Esophagus squamous epithelium (tissue), 5 donors: ENCODE data around the gene CDYL. TPM values are rescaled to one million over a fixed set of nuclear protein-coding genes. Genes with fewer than 3 reads are reported as not detected.

ENCODE experiments used
- DNase-seq: peaks from one replicate; lab custom pipeline; 2025; lab: John Stamatoyannopoulos, UW
- H3K27ac ChIP-seq, 4 donors: fragments of 200-600 bp; sonication (generic); one replicate each; pipeline ENCODE4 v1.5.1; 2016 to 2019; ENCODE audit warnings: mild to moderate bottlenecking in 1 of 4
- H3K27me3 ChIP-seq, 4 donors: fragments of 200-600 bp; sonication (generic); 1 replicate in 3 of 4; 2 replicates in 1 of 4; pipeline versions ENCODE4 v1.5.1 to v1.6.0; 2017 to 2021; ENCODE audit warnings: antibody characterized with exemption in 1 of 4
- H3K36me3 ChIP-seq, 3 donors: fragments of 200-600 bp; sonication (generic); one replicate each; pipeline ENCODE4 v1.5.1; 2016 to 2019
- H3K4me1 ChIP-seq, 3 donors: fragments of 200-600 bp; sonication (generic); one replicate each; pipeline ENCODE4 v1.5.1; 2017 to 2019
- H3K4me3 ChIP-seq, 4 donors: fragments of 200-600 bp; sonication (generic); 1 replicate in 3 of 4; 2 replicates in 1 of 4; pipeline ENCODE4 v1.5.1; 2016 to 2019; ENCODE audit warnings: mild to moderate bottlenecking in 2 of 4, moderate library complexity in 1 of 4
- H3K9me3 ChIP-seq, 3 donors: fragments of 200-600 bp; sonication (generic); one replicate each; pipeline ENCODE4 v1.5.1; 2016 to 2019
- POLR2A ChIP-seq, 4 donors: fragments of 450-650 bp; IDR thresholded peaks; one replicate each; pipeline ENCODE4 v1.6.1; 2017; ENCODE audit warnings: antibody characterized with exemption in 4 of 4, mild to moderate bottlenecking in 4 of 4, moderate library complexity in 3 of 4
- WGBS, 2 donors: methylation state at CpG; one replicate each; pipeline ENCODE4 v1.1.5; 2018; 5-methylcytosine and 5-hydroxymethylcytosine counted together
- intact Hi-C: fragments of 100-400 bp; cut with DNase I; formaldehyde crosslinking; loops from one replicate; pipeline ENCODE4 v1.15.0; 2022
- total RNA-seq, 4 donors: library from RNA; depleted of rRNA; stranded (reverse); fragments of >200 nt; gene quantifications; one replicate each; pipeline ENCODE4 v1.1.0, GENCODE V29; 2016
- TF ChIP-seq, protein P1 (sequence below), 6 experiments: fragments of 450-650 bp in 4 of 6; fragments of 200-600 bp in 2 of 6; sonication (generic) in 2 of 6; IDR thresholded peaks; one replicate each; pipeline ENCODE4 v1.5.1; 2016 to 2019; ENCODE audit warnings: antibody characterized with exemption in 6 of 6, mild to moderate bottlenecking in 4 of 6, moderate library complexity in 4 of 6
- donor health status: DM: yes; HTN: yes; CAD: no.

CDYL gene
- total RNA-seq, 4 donors from 2014 or later, result 15.2 to 43.5 (median 19.6) TPM

DNA sequence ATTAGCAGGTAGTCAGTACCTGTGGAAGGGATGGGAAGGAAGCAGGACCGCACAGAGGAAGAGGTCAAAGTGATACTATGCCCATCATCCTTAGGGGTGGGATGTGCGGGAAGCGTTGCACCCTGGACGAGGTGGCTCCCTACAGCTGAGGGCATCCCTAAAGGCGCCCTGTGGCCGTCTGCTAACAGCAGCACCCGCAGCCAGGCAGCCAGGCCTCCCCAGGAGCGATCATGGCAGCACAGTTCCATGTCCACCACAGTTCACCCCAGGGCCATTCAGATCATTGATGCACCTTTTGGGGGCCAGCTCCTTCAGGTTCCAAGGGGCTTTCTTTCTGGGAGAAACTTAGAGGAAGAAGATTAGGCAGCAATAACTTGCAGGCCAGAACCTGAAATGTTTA lies 168.1 kb downstream of the CDYL start:
- 93% methylated on average over 5 of the region's 8 CpGs; no CpG with 5 or more reads in 1 of the 2 donors for WGBS, 2 donors
- H3K4me1 ChIP-seq, result peaks cover 13 to 27% (median 15%) of the 10 kb centered on the region in 3 donors
- no peaks in the 10 kb centered on the region for H3K27me3 ChIP-seq
- TF ChIP-seq, protein P1, sequence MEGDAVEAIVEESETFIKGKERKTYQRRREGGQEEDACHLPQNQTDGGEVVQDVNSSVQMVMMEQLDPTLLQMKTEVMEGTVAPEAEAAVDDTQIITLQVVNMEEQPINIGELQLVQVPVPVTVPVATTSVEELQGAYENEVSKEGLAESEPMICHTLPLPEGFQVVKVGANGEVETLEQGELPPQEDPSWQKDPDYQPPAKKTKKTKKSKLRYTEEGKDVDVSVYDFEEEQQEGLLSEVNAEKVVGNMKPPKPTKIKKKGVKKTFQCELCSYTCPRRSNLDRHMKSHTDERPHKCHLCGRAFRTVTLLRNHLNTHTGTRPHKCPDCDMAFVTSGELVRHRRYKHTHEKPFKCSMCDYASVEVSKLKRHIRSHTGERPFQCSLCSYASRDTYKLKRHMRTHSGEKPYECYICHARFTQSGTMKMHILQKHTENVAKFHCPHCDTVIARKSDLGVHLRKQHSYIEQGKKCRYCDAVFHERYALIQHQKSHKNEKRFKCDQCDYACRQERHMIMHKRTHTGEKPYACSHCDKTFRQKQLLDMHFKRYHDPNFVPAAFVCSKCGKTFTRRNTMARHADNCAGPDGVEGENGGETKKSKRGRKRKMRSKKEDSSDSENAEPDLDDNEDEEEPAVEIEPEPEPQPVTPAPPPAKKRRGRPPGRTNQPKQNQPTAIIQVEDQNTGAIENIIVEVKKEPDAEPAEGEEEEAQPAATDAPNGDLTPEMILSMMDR (IDR thresholded peaks at IDR 0.05), result no peak
- no peak for TF ChIP-seq POLR2A (IDR thresholded peaks at IDR 0.05)
- intact Hi-C loops, result no loop called here
- H3K27ac ChIP-seq, result no peak overlapping the region
- no peak overlapping the region for H3K4me3 ChIP-seq
- no peak for DNase-seq
- H3K9me3 ChIP-seq, result no peaks in the 10 kb centered on the region
- H3K36me3 ChIP-seq, result peaks cover 0 to 62% (median 10%) of the 10 kb centered on the region in 3 donors

DNA sequence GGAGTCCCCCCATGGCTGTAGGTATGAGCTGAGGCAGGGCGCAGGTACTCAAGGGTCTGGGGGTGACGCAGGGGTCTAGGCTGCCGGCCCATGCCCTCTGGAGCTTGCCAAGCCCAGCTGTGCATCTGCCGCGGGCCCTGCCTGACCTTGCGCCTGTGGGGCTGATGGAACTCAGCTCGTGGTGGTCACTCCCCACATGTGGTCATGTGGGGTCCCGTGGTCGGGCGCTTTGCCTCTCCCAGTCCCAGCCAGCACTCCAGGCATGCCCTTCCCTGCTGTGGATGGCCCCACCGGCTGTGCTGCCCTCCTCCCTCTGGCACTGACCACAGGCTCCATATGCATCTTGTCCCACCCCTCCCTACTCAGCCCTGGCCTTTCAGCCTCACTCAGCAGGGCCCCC lies 170.3 kb downstream of the CDYL start:
- Histone ChIP-seq H3K9me3 (no peaks in the 10 kb centered on the region), H3K36me3 (peaks cover 0 to 69% (median 10%) of the 10 kb centered on the region in 3 donors), H3K4me3 (no peak overlapping the region), H3K4me1 (peaks cover 13 to 30% (median 15%) of the 10 kb centered on the region in 3 donors), H3K27me3 (no peaks in the 10 kb centered on the region), H3K27ac (no peak overlapping the region)
- intact Hi-C loops, result no loop called here
- WGBS, 2 donors, result 74 to 89% methylated on average over 4 of the region's 11 CpGs
- TF ChIP-seq, protein P1 (IDR thresholded peaks at IDR 0.05), result no peak
- no peak for TF ChIP-seq POLR2A (IDR thresholded peaks at IDR 0.05)
- DNase-seq, result no peak

DNA sequence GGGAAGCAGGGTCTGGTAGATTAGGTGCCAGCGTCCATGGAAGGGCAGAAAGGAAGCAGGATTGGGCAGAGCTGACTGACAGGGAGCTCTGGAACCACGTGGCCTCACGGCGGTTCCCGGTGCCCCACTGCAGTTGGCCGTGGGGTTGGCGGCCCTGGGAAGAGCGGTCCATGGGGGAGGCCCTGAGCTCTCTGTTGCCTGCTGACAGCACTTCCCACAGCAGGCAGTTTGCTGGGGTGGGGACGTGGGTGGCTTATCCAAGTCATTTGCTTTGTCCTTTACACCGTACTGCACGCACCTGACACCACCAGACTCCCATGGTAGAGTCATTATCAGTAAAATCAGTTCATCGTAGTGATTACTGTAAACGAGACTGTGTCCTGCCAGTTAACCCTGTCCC lies 171.5 kb downstream of the CDYL start:
- intact Hi-C loops, result no loop called here
- WGBS, 2 donors, result 91 to 96% methylated on average over 9 to 11 of the region's 13 CpGs
- H3K4me3 ChIP-seq, result no peak overlapping the region
- TF ChIP-seq, protein P1 (IDR thresholded peaks at IDR 0.05), result no peak
- no peak for TF ChIP-seq POLR2A (IDR thresholded peaks at IDR 0.05)
- no peak overlapping the region for H3K27ac ChIP-seq
- peaks cover 4 to 18% (median 4%) of the 10 kb centered on the region in 3 donors for H3K4me1 ChIP-seq
- peaks cover 0 to 78% (median 12%) of the 10 kb centered on the region in 3 donors for H3K36me3 ChIP-seq
- H3K9me3 ChIP-seq, result no peaks in the 10 kb centered on the region
- H3K27me3 ChIP-seq, result no peaks in the 10 kb centered on the region
- no peak for DNase-seq

DNA sequence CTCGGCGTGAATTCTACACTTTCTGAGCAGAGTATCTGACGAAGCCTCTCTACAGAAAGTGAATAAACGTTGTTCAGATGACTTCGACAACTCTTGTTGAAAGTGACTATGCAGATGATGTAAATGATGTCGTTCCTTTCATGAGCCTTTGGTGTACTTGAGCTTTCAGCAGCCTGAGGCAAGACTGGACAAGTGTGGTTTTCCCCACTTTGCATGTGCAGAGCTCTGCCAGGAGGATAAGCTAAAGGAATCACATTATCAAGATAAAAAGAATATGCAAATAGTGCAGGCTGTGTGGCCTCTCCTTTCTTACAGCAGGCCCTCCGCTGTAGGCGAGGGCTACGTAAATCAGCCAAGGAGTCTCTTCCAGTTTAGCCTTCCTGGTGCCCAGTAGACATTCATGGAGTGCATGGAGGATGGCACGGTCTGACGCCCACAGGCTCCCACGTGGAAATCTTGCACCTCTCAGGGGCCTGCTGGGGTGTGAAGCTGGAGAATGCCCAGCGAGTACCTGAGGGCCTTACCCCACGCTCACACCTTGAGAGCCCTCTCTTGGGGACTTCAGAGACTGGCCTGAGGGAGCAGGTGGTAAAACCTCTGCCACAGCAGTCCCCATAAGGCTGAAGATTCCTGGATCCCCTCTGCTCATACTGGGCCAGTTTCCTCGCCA lies 172.7 kb downstream of the CDYL start:
- TF ChIP-seq, protein P1 (IDR thresholded peaks at IDR 0.05), result no peak
- no peak for TF ChIP-seq POLR2A (IDR thresholded peaks at IDR 0.05)
- Histone ChIP-seq H3K27me3 (no peaks in the 10 kb centered on the region), H3K4me3 (no peak overlapping the region), H3K9me3 (no peaks in the 10 kb centered on the region), H3K36me3 (peaks cover 4 to 88% (median 17%) of the 10 kb centered on the region in 3 donors), H3K27ac (no peak overlapping the region), H3K4me1 (peaks cover 0 to 10% (median 0%) of the 10 kb centered on the region in 3 donors)
- WGBS, 2 donors, result 68 to 81% methylated on average over 7 to 11 of the region's 15 CpGs
- no peak for DNase-seq
- intact Hi-C loops, result no loop called here

DNA sequence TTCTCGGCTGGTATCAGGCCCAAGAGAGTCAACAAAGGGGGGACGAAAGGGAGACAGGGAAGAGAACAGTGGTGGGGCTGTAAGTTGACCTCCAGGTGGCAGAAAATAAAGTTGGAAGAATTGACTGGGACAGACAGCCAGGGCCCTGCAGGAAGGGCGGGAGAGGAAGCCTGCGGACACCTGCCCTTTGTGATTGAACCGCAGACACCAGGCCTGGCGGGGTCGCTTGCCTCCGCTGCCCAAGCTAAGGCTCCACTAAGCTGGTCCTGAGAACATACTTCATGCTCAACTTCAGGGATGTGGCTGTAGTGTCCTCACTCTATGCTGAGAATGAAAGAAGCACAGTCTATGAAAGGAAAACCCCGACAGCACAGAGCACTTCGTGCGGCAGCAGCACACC lies 173.9 kb downstream of the CDYL start:
- Histone ChIP-seq H3K27me3 (no peaks in the 10 kb centered on the region), H3K9me3 (no peaks in the 10 kb centered on the region), H3K4me3 (no peak overlapping the region), H3K27ac (no peak overlapping the region), H3K4me1 (peaks cover 0 to 10% (median 0%) of the 10 kb centered on the region in 3 donors), H3K36me3 (peaks cover 4 to 88% (median 17%) of the 10 kb centered on the region in 3 donors)
- WGBS, 2 donors, result 93 to 94% methylated on average over 11 of the region's 11 CpGs
- intact Hi-C loops, result no loop called here
- DNase-seq, result no peak
- no peak for TF ChIP-seq POLR2A (IDR thresholded peaks at IDR 0.05)
- TF ChIP-seq, protein P1 (IDR thresholded peaks at IDR 0.05), result no peak
